MV-4-11 (cell line): ENCODE results near the gene CHCHD6.

Experiments used
- DNase-seq: peaks from one replicate; lab custom pipeline; 2025; lab: John Stamatoyannopoulos, UW

The CHCHD6 gene

GRCh38 chr3:126859415-126860246 is 155.6 kb downstream of the CHCHD6 start:
- DNase-seq: no peak

- DNase-seq: no peak
These were observed 161.7 kb downstream of the CHCHD6 start for GRCh38 chr3:126865736-126866135.

DNA sequence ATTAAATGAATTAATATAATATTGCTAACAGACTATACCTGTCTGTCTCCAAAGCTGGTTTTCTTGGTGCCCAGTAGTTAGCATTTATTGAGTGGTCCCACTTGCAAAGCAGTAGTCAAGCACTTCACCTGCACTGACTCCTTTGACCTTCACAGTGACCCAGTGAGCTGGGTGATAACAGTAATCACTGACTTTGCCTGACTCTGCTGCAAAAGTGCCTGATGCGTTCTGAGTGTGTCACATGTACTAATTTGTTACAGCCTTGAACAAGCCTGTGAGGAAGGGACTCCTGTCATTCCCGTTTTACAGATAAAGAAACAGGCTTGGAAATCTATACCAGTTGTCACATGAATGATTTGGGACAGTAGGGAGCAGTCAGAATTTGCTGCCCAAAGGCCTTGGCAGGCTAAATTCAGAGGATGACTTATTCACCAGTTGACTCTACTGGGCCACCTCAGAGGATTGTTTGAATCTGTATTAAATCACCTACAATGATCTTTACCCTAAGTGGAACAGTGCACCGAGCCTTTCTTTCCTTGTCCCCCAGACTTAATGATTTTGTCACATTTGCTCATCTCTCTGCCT is 162.2 kb downstream of the CHCHD6 start:
- DNase-seq: no peak

DNA sequence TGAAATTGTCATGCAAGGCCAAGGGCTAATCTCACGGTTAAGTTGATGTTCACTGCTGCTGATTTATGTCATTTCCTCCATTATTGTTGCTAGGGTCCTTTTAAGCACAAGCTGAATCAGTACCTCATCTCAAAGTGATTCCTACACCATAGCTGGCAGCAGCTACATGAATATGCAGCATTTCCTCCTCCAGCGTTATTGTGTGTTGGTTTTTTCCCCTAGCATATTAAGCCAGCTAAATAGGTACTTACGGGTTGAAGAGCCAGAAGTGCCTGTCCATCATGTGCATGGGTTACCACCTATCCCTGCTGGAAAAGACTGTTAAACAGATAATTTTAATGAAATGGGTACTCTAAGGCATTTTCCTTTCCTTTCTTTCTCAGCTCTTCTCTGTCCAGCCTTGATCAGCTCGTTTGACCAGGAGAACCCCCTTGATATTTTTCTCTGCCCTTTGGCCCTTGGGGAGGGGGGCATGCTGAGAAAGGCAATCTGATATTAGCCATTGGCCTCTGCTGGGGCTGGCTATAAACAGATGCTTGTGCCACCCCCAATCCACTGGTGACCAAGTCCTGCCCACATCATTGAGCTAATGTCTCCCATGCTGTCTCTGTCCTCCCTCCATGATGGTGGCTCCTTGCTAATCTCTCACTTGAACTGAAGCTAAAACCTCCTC is 163.3 kb downstream of the CHCHD6 start:
- DNase-seq: no peak

GRCh38 chr3:126867863-126868200 is 163.8 kb downstream of the CHCHD6 start:
- no peak for DNase-seq

DNA sequence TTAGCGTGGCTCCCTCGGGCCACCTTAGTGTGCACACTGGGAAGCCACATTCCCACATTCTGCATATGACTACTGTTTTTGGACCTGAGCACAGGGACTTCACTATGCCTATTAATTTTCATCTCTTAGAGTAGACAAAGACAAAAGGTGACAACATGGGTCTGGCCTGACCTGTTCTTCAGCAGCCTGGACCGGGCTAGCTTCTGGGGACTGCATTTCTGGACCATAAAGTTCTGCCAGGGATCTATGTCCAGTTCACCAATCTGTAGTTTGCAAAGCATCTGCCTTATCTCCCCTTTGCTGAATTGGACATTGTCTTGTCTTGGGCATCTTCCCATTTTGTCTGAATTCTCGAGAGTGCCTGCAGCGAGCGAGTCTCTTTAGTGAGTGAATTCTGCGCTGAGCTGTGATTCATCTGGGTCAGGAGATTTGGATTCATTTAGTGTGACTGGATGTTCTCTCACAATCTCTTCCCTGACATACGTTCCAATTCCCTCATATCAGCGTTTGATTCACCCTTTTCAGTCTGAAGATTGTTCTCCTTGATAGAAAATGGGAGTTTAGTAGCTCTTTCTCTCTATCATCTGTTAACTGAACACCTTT is 166.7 kb downstream of the CHCHD6 start:
- no peak for DNase-seq

GRCh38 chr3:126872701-126873342 is 168.8 kb downstream of the CHCHD6 start:
- no peak for DNase-seq

DNA sequence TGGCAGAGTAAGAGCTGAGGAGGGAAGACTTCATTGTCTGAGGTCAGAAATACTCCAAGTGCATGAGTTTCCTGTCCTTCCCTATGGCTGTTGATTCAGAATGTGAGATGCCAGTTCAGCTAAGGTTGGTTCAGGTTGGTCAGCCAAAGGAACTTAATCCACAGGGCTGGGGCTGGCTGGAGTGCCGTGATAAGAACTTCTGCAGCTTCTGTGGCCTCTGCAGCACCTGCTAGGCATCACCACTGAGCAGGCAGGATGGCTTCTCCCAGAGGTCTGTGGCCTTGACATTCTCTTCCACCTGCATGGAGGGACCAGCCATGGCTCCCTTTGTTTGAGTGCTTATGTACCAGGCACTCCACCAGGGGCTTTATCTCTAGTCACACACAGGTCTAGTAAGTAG is 169.4 kb downstream of the CHCHD6 start:
- no peak for DNase-seq

DNA sequence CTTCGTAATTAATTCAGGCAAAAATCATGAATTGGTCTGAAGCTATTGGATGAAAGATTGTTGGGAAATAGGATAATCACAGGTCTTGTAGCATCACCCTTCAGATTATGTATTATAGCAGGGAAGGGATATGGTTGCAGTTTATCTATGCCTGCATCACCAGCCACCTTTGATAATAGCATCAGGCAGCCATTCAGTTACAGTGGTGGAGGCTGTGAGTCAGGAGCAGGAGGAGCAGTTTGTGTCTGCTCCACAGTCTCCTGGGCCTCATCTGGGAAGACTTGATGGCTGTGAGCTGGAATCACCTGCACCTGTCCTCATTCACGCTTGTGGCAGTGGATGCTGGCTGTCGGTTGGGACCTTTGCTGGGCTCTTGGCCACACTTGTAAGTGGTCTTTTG is 174.6 kb downstream of the CHCHD6 start:
- DNase-seq: no peak

- peak; percentile 50 for DNase-seq
These were observed 176.9 kb downstream of the CHCHD6 start for GRCh38 chr3:126880901-126881300.

DNA sequence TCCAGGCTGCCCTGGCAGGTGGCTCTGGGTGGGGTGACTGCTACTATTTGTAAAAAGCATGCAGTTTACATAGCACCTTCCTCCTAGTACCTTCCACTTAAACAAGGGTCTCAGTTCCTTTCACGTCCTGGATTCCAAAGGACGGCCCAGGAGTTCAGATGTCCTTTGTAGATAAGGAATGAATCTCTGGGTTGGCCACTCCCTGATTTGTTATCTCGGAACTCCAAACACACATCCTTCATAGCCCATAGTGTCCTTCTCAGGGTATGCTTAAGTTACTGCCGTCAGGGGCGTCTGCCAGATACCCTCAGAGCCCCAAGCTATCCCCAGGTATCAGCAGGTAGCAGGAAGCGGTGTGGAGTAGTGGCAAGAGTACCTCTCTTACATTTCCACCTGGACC is 177.8 kb downstream of the CHCHD6 start:
- DNase-seq: no peak

GRCh38 chr3:126883241-126883640 is 179.2 kb downstream of the CHCHD6 start:
- DNase-seq: peak; percentile 54

DNA sequence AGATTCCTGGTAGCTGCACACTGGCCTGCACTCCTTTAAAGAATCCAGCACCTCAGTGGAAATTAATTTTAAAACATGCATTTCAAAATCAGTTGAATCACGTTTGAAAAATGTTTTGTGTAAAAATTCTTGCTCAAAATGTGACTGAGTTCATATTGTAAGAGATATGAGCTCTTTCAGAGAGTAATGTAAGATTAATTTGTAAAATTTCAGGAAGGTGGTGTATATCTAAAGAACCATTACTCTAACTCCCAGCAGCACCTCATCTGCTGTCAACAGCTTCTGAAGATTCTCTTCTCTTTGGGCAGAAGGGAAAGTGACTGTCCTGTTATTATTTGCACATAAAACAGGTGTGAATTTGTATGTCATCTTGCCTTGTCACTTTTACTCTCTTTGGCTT is 181.4 kb downstream of the CHCHD6 start:
- no peak for DNase-seq

GRCh38 chr3:126886217-126886616 is 182.2 kb downstream of the CHCHD6 start:
- DNase-seq: no peak

DNA sequence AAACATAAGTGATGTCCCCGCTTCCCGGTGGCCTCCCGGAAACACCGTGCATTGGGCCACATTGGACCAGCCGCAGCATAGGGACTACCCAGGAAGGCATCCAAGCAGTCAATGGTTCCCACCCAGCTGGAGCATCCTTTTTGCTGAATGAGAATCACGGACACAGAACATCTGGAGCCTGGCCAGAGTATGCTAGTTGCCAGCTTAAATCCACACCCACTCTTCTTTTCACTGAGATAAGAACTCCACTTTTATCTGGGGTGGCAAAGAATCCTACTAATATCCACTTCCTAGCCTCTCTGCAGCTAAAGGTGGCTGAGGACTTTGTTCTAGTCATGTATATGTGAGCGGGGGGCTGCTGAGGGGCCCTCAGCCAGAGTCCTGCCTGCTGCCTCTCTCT is 183.6 kb downstream of the CHCHD6 start:
- no peak for DNase-seq

DNA sequence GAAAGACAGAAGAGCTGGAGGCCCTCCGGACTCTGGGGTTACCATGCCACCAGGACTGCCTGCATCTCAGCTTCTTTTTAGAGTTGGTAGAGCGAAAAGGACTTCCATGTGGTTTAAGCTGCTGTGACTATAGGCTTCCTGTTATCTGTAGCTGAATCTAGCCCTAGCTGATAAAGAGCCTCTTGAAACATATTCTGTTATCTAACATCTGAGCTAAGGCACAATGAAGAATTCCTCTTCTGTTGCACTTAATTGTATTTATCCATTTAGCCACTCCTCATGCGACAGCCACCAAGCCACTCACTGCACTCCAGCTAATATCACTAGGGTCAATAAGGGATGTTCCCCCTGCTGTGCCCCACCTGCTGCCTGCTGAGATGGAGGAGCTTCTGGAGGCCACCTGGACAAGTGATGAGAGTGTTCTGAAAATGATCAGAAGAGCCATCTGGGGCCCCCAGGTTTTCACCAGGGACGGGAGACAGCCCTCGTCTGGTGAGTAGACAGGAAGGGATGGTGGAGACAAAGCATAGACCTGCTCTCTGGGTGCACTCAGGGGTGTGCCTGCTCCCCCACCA is 184.2 kb downstream of the CHCHD6 start:
- DNase-seq: no peak

DNA sequence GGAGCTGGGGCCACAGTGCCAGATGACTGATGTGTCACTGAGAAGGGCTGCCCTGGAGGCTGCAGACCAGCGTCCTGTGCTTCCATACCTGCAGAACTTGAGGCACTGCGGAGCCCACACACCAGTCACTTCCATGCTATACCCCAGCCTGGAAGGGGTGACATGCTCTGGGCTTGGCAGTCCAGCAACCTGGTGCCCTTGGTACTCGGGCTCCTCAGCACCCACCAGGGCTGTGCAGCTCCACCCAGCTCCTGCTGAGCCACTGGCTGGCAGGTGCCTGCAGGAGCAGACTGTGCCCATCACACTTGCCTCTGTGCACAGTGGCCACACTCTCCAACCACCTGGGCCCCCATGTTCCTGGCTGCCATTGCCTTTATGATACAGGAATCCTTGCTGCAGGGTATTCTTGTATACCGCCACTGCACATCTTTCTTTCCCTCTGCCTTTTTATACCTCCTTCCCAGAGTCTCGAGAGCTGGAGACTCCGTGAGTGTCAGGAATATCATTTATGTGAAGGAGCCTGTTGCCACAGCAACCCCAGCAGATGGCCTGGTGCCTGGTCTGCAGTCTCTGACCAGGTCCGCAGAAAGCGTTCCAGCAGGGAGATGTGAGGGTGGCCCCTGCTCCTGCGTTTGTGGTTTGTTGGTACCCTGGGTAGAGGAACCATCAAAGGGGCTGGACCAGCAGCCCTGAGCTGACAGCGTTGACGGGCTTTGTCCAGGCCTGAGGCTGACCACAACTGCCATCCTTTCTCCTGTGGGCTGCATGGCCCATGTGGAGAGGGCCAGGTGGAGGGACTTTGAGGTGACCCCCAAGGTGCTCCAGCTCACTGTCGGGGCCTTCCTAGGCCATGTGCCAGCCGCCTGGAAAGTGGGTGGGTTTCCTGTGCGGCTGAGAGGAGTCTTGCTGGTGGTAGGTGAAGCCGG is 185.5 kb downstream of the CHCHD6 start:
- DNase-seq: no peak

DNA sequence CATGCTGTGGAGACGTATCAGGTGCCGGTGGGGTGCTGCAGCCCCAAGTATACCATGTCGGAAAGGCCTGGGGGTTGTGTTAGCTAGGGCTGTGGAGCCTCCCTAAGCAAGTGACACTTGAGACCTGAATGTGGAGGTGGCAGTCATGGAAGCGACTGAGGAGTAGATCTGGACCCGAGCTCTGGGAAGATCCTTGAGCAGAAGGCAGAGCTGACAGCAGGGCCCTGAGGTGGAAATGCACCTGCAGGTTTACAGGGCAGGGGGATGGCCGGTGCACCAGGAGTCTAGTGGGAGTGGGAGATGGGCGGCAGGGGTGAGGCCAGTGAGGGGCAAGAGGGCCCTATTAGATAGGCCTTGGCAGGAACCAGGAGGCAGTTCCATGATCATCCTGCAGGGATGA is 187.1 kb downstream of the CHCHD6 start:
- no peak for DNase-seq

GRCh38 chr3:126891791-126892190 is 187.8 kb downstream of the CHCHD6 start:
- DNase-seq: no peak

DNA sequence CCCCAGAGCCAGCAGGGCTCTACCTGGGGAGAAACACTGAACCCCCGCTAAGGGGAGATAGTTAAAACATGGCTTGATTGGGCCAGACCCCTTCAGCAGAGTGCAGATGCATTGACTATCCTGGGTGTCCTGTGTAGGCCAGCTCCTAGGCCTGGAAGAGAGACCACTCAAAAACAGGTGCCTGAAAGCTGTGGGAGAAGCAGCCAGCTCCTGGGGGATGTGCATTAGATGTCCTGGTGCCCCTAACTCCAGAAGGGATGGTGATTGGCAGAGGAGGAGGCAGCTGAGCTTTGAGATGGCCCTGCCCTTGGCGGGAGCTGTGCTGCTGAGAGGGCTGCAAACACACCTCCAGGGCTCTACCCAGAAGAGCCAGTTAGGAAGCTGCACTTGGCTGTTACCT is 189.6 kb downstream of the CHCHD6 start:
- no peak for DNase-seq

- DNase-seq: no peak
These were observed 190.4 kb downstream of the CHCHD6 start for GRCh38 chr3:126894475-126894874.
